Measurements from ENCODE around the gene TMEM150C.

DNA sequence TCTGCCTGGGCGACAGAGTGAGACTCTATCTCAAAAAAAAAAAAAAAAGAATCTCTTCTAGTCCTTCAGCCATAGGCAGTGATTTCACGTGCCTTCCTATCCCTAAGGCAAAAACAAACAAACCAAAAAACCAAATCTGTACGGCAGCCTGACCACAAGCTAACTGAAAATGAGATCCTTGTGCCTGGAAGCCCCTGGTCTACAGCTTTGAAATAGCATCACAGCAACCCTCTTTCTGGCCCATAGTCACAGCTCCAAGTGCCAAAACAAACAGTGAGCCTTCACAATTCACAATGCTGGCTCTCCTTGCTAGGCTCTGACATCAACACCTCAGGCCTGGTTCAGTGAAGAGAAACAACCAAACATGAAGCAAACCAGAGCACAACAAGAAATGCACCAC lies 46.1 kb downstream of the TMEM150C start:
- TF ChIP-seq, protein P1, sequence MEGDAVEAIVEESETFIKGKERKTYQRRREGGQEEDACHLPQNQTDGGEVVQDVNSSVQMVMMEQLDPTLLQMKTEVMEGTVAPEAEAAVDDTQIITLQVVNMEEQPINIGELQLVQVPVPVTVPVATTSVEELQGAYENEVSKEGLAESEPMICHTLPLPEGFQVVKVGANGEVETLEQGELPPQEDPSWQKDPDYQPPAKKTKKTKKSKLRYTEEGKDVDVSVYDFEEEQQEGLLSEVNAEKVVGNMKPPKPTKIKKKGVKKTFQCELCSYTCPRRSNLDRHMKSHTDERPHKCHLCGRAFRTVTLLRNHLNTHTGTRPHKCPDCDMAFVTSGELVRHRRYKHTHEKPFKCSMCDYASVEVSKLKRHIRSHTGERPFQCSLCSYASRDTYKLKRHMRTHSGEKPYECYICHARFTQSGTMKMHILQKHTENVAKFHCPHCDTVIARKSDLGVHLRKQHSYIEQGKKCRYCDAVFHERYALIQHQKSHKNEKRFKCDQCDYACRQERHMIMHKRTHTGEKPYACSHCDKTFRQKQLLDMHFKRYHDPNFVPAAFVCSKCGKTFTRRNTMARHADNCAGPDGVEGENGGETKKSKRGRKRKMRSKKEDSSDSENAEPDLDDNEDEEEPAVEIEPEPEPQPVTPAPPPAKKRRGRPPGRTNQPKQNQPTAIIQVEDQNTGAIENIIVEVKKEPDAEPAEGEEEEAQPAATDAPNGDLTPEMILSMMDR (IDR thresholded peaks at IDR 0.05; ENCODE audit: poor library complexity, severe bottlenecking), result no peak
- TF ChIP-seq EP300 (conservative IDR thresholded peaks at IDR 0.05; ENCODE audit: poor library complexity, severe bottlenecking) (no peak), POLR2AphosphoS5 (IDR thresholded peaks at IDR 0.05) (no peak), EZH2 (IDR thresholded peaks at IDR 0.05; ENCODE audit: borderline replicate concordance, insufficient read depth, low read length, poor library complexity, severe bottlenecking) (no peak), SMC3 (conservative IDR thresholded peaks at IDR 0.05; ENCODE audit: poor library complexity) (no peak), MXI1 (conservative IDR thresholded peaks at IDR 0.05; ENCODE audit: poor library complexity, severe bottlenecking) (no peak)

All from neural cell (in vitro differentiated cells).